Measurements from ENCODE around the gene SRRM2.

The SRRM2 gene

GRCh38 chr16:2740476-2740875 lies 12.0 kb upstream of the SRRM2 start:
- no peak for DNase-seq

- no peak for DNase-seq
Measured at GRCh38 chr16:2741168-2741567, 11.3 kb upstream of the SRRM2 start.

GRCh38 chr16:2742323-2743006 lies 10.0 kb upstream of the SRRM2 start:
- no peak for DNase-seq

GRCh38 chr16:2743007-2743810 lies 9.2 kb upstream of the SRRM2 start:
- DNase-seq: no peak

GRCh38 chr16:2744711-2745110 lies 7.7 kb upstream of the SRRM2 start:
- DNase-seq: no peak

- DNase-seq: no peak
Measured at GRCh38 chr16:2745116-2745890, 7.1 kb upstream of the SRRM2 start.

- no peak for DNase-seq
Measured at GRCh38 chr16:2745961-2746360, 6.5 kb upstream of the SRRM2 start.

- no peak for DNase-seq
Measured at GRCh38 chr16:2748757-2749455, 3.5 kb upstream of the SRRM2 start.

- DNase-seq: no peak
Measured at GRCh38 chr16:2749476-2749875, 3.0 kb upstream of the SRRM2 start.

GRCh38 chr16:2749936-2750335 lies 2.5 kb upstream of the SRRM2 start:
- DNase-seq: no peak

- no peak for DNase-seq
Measured at GRCh38 chr16:2751577-2752034, 832 bp upstream of the SRRM2 start.

- DNase-seq: peak in 1 of 2 donors; percentile 59
Measured at GRCh38 chr16:2752850-2753732, 653 bp downstream of the SRRM2 start.

GRCh38 chr16:2753733-2754020 lies 1.2 kb downstream of the SRRM2 start:
- no peak for DNase-seq

GRCh38 chr16:2755158-2755557 lies 2.7 kb downstream of the SRRM2 start:
- no peak for DNase-seq

- no peak for DNase-seq
Measured at GRCh38 chr16:2756288-2757015, 4.0 kb downstream of the SRRM2 start.

- DNase-seq: no peak
Measured at GRCh38 chr16:2757344-2757743, 4.9 kb downstream of the SRRM2 start.

GRCh38 chr16:2761472-2761871 lies 9.0 kb downstream of the SRRM2 start:
- DNase-seq: no peak

- DNase-seq: no peak
Measured at GRCh38 chr16:2761886-2762583, 9.6 kb downstream of the SRRM2 start.

- no peak for DNase-seq
Measured at GRCh38 chr16:2762711-2763110, 10.3 kb downstream of the SRRM2 start.

GRCh38 chr16:2763173-2763572 lies 10.7 kb downstream of the SRRM2 start:
- DNase-seq: no peak

- DNase-seq: no peak
Measured at GRCh38 chr16:2764718-2765117, 12.3 kb downstream of the SRRM2 start.
